GM19372 (cell line): ENCODE results near the gene METTL5.
A peak's percentile ranks its signal among the peaks of the same experiment; 100 is the strongest.
"Not testable (repeated sequence)": the region's sequence is repeated elsewhere in the genome, so short reads cannot be mapped to it uniquely, and the experiment has no call there.

Experiments
- ATAC-seq: cut with Tn5 transposase; IDR thresholded peaks from one replicate; pipeline ENCODE4 v1.9.1; 2021; ENCODE audit warnings: mild to moderate bottlenecking, low read depth, moderate library complexity; ENCODE audit not compliant: unreplicated experiment

METTL5 gene

DNA sequence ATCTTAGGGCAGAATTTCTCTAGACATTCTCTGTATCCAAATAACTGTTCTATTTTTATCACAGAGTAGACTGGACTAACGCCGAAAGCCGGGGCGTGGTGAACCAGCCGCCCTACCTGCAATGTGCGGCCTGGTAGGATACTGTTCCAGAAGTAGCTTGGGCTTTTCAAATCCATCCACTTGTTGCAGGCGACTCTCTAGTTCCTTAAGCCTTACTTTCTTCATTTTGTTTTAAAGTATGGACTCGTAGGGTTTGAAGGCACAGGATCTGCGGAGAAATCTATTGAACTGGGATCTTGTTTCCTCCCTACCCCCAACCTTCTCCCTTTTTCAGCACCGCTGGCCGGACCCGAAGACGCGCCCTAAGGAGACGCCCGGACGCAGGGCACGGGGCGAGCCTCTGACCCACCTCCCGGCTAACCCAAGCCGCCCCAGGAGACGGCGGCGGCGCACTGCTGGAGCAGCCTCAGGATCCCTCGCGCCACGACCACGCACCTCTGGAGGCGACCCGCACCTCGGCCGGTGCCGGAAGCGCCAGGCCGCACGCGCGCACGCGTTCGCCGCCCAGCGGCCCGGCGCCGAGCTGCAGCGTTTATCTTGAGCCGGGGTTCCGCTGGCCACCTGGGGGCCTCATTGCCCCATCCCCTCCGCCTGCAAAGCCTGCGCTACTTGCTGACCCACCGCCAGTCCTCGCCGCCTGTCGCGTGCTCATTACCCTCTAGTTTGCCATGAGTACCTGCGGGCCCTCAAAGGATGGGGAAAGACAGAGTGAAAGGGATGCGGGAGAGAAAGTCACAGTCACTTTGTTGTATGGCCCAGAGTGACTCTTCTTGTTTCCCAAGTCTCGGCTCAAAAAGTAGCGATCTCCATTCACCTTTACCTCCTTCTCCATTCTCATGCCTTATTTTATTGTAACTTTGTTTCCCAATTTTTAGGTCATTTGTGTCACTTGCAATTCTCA lies at the start of gene METTL5:
METTL5 (minus strand) TSS at position 533 of the 961 bp plus-strand sequence; CDS start at position 225, 308 bp downstream.
- peak; percentile 60 for ATAC-seq

DNA sequence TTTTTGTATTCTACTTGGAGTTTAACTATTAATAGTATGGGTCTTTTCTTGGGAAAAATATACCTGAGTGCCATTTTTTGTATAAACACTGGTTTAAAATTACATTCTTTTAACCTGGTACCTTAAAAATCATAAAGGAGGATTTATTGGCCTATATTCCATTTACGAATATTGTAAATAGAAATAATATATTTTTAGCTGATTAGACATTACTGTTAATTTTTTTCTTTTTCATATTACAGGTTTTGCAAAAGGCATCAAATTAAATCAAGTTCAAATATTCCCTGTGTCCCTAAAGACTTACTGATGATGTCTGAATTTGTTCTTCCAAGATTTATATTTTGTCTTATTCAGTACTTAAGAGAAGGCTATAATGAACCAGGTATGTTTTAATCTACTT lies 47.3 kb upstream of the METTL5 start:
- ATAC-seq, result no peak

DNA sequence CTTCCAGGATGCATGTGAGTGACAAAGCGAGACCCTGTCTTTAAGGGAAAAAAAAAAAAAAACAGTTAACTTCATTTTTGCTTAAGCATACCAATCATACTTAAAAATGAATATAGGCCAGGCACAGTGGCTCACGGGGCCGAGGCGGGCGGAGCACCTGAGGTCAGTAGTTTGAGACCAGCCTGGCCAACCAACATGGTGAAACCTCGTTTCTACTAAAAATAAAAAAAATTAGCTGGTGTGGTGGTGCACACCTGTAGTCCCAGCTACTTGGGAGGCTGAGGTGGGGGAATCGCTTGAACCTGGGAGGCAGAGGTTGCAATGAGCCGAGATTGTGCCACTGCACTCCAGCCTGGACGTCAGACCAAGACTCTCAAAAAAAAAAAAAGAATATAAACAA lies 46.7 kb upstream of the METTL5 start:
- not testable (repeated sequence) for ATAC-seq

DNA sequence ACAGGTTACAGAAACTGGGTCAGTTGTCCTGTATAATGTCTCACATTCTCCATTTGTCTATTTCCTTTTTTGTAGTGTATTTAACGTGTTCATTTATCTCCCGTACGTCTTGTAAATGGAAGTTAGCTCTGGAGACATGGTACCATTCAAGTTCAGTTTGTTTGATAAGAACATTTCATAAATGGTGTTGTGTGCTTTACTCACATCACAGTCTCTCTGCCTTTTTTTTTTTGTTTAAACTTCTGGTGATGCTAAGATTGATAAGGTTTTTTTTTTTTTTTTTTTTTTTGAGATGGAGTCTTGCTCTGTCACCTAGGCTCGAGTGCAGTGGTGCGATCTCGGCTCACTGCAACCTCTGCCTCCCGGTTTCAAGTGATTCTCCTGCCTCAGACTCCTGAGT lies 44.2 kb upstream of the METTL5 start:
- ATAC-seq, result no peak

DNA sequence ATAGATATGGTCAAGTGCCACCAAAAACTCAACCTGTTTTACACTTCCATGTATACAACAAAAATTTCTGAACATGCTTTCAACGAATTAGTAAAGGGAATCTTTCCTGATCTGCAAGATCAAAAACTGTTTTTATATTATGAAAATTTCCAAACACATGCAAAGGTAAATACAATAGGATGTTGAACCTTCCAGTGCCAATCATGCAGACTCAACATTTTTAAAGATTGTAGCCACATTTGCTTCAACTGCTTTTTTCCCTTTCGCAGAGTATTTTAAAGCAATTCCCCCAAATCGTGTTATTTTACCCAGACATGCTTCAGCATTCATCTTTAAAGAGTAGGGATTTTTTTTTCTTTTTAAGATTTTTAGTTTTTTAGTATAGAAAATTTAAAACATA lies 42.9 kb upstream of the METTL5 start:
- no peak for ATAC-seq

DNA sequence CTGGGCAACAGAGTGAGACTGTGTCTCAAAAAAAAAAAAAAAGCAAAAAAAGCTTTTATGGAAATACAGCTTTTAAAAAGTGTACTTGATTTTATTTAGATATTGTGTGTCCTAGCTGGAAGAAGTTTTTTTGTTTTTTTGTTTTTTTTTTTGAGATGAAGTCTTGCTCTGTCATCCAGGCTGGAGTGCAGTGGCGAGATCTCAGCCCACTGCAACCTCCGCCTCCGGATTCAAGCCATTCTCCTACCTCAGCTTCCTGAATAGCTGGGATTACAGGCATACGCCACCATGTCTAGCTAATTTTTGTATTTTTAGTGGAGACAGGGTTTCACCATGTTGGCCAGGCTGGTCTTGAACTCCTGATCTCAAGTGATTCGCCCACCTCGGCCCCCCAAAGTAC lies 41.5 kb upstream of the METTL5 start:
- ATAC-seq, result not testable (repeated sequence)

DNA sequence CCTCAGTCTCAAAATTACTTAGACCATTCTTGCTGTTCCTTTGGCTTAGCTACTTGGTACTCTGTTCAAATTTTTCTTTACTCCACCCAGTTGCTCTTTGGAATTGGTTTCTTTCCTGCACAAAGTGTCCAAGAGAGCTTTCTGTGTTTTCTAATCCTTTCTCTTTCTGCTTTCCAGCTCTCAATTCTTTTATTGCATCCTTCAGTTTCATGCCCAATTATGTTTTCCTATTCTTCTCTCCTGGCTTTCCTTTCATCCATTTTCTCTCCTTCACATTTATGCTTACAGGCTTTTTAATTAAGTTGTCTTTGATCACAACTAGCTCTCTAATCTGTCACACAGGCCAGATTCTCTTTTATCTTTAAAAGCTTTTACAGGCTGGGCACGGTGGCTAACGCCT lies 40.8 kb upstream of the METTL5 start:
- ATAC-seq, result no peak

DNA sequence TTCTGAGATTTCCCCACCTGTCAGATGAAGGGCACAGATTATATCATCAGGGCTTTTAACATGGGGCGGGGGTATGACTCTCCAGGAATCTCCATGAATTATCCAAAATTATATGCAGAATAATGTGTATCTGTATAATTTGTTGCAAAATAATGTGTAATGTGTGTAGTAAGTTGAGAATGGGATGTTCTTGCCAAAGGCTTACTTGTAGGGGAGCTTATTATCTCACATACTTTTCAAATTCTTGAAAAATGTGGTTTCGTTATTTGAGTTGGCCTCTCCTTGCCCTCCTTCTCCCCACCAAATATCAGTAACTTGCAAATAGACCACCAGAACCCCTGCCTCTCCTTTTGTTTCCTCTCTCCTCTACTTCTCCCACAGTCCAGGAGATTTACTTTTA lies 38.1 kb upstream of the METTL5 start:
- ATAC-seq, result no peak

DNA sequence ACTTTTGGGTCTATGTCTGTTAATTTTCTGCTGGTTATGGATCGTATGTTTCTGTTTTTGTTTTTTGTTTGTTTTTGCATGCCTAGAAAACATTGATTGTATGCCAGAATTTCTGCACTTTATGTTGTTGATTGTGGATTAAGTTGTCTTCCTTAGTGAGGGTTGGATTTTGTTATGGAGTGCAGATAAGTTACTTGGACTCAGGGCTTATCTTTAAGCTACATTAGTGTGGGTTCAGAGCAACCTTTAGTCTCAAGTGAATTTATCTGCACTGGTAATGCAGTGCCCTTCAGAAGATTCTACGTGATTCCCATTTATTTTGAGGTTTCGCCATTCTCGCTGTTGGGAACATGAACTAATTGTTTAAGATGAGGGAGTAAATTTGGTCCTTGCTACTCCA lies 35.4 kb upstream of the METTL5 start:
- no peak for ATAC-seq

DNA sequence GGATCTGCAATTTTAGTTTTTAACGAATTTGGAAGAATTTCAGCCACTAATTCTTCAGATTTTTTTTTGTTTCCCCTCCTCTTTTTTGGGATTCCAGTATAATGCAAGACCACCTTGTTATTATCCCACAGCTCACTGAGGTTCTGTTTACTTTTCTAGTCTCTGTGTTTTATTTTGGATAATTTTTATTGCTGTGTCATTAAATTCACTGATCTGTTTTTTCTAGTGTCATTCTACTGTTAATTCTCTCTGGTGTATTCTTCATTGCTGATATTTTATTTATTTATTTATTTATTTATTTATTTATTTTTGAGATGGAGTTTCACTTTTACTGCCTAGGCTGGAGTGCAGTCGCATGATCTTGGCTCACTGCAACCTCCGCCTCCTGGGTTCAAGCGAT lies 34.7 kb upstream of the METTL5 start:
- no peak for ATAC-seq

DNA sequence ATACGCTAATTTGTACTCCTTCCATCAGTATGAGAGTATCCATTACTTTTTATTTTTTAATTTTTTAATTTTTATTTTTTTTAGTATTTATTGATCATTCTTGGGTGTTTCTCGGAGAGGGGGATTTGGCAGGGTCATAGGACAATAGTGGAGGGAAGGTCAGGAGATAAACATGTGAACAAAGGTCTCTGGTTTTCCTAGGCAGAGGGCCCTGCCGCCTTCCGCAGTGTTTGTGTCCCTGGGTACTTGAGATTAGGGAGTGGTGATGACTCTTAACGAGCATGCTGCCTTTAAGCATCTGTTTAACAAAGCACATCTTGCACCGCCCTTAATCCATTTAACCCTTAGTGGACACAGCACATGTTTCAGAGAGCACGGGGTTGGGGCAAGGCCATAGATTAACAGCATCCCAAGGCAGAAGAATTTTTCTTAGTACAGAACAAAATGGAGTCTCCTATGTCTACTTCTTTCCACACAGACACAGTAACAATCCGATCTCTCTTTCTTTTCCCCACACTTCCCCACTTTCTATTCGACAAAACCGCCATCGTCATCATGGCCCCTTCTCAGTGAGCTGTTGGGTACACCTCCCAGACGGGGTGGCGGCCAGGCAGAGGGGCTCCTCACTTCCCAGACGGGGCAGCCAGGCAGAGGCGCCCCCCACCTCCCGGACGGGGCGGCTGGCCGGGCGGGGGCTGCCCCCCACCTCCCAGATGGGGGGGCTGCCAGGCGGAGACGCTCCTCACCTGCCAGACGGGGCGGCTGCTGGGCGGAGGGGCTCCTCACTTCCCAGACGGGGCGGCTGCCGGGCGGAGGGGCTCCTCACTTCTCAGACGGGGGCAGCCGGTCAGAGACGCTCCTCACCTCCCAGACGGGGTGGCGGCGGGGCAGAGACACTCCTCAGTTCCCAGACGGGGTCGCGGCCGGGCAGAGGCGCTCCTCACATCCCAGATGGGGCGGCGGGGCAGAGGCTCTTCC lies 30.9 kb upstream of the METTL5 start:
- not testable (repeated sequence) for ATAC-seq

DNA sequence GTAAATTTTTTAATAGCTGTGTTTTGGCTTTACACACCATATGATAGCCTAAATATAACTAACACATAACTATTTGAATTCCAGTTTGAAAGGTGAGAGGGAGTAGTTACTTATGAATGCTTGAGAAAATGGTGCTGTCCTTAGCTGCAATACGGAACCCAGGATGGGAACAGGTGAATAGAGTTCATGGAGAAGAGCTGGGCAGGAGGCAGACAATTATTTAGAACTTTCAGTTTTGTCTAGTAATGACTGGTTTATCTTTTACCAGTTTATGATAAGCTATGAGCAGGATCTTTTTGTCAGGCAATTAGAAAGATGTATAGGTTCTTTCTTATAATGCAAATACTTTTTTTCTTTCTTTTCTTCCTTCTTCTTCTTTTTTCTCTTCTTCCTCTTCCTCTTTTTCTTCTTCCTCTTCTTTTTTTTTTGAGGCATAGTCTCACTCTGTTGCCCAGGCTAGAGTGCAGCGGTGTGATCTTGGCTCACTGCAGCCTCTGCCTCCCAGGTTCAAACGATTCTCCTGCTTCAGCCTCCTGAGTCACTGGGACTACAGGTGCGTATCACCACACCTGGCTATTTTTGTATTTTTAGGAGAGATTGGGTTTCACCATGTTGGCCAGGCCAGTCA lies 28.4 kb upstream of the METTL5 start:
- ATAC-seq, result no peak

DNA sequence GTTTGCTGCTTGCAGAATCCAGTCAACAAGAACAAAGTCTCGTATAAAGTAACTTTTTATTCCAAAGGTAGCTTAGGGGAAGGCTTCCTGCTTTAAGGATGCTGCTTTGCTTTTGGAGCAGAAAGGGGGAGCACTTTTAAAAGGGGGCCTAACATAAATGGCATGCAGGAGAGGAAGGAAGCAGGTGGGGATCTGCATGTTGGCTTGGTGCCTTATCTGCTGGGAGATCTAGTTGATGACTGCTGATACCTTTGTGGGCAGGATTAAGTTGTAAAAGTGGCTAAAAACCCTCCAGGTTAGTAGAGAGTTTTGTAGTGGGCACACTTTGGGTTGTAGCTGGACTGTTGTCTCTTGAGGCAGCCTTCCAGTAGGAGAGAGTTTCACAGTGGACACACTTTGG lies 25.0 kb upstream of the METTL5 start:
- no peak for ATAC-seq

DNA sequence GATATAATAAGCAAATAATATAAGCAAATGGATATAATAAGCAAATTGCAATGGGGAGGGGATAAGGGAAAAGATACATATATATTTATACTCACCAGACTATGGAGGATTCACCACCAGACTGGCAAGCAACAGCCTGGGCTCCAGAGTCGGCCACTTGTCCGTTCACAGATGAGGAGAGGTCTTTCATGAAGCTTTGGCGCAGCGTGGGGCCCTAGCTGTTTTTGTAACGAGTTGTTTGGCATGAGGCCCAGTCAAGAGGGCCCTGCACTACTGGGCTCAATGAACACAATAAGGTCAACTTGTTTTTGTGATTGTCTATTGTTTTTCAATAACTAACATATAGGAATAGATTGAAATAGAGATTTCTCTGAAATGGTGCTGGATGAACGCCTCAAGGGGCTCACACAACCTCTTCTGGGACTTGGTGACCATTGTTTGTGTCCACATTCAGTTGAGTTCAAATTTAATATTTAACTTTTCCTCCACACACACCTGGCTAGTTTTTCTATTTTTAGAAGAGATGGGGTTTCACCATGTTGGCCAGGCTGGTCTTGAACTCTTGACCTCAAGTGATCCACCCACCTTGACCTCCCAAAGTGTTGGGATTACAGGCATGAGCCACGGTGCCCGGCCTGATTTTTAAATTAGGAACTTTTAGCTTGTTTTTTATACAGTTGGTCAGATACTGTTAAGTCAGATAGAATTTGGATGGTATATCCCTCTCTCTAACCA lies 24.4 kb upstream of the METTL5 start:
- ATAC-seq, result not testable (repeated sequence)

DNA sequence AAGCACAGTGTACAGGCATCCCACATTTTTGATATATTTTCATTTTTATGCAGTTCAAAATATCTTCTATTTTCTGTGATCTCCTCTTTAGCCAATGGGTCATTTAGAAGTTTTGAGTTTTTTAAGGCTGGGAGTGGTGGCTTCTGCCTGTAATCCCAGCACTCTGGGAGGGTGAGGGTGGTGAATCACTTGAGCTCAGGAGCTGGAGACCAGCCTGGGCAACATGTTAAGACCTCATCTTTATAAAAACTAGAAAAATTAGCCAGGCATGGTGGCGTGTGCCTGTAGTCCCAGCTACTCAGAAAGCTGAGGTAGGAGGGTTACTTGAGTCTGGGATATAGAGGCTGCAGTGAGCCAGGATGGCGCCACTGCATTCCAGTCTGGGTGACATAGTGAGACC lies 20.3 kb upstream of the METTL5 start:
- no peak for ATAC-seq

DNA sequence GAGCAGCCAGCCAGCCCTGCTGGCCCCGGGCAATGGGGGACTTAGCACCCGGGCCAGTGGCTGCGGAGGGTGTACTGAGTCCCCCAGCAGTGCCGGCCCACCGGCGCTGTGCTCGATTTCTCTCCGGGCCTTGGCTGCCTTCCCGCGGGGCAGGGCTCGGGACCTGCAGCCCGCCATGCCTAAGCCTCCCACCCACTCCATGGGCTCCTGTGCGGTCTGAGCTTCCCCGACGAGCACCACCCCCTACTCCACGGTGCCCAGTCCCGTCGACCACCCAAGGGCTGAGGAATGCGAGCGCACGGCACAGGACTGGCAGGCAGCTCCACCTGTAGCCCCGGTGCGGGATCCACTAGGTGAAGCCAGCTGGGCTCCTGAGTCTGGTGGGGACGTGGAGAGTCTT lies 16.9 kb upstream of the METTL5 start:
- ATAC-seq, result not testable (repeated sequence)

DNA sequence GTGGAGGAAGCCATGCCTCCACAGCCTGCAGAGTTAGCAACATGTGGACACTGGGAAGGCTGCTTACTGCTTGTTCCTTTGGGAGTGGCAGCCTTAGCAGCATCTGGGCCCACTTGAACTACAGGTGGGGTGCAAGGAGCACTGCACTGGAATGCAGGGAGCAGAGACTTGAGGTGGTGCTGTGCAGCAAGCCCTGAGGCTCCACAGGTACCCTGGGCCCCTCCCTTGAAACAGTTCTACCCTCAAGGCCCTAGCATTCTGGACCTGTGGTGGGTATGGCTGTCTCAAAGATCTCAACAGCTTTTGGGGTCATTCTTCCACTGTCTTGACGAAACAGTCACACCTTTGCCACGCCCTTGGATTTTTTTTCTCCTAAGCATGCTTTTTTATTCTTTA lies 16.0 kb upstream of the METTL5 start:
- no peak for ATAC-seq

DNA sequence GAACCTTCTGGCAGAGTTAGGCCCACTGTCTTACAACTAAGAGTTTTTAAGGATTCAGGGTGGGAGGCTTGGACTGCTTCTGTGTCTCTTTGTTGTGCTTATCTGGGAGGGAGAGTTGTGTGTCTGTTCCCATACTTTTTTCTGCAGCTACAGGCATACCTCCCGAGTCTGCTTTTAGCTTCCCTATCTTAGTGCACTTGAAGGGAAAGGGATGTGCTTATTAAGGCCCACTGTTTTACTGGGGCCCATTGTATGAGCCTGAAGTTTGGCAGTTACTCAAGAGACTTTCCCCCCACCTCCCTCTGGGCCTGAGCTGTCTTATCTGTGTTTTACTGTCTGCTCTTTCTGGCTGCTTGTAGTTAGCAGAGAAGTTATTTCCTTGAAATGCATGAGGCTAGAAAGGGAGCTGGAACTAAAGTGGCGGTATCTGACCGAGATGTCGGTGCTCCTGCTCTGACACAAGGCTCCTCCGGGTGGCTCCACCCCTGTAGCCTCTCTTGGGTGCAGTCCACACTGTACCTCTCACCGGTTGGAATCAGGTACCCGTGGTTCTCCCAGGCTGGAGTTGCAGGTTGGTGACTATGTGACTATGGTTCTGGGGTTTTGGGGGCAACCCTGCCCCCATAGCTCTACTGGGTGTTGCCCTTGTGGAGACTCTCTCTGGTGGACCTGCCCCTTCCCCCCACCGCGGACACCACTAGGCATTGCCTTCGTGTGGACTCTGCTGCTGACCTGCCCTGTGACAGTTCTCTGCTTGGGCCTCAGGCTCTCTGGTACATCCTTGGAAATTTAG lies 15.4 kb upstream of the METTL5 start:
- ATAC-seq, result no peak
